Testis (tissue), 2 donors: Measurements from ENCODE around the gene PISD.
"Not testable (repeated sequence)": the region's sequence is repeated elsewhere in the genome, so short reads cannot be mapped to it uniquely, and the experiment has no call there.

Source experiments
- POLR2A ChIP-seq: fragments of 450-650 bp; IDR thresholded peaks from one replicate; pipeline ENCODE4 v1.6.1; 2017; ENCODE audit warnings: antibody characterized with exemption, mild to moderate bottlenecking, moderate library complexity
- TF ChIP-seq, protein P1 (sequence below), 3 experiments: fragments of 450-650 bp in 2 of 3; fragments of 200-600 bp in 1 of 3; sonication (generic) in 1 of 3; IDR thresholded peaks; one replicate each; pipeline ENCODE4 v1.5.1; 2016 to 2019; ENCODE audit warnings: antibody characterized with exemption in 3 of 3, mild to moderate bottlenecking in 2 of 3, moderate library complexity in 1 of 3

DNA sequence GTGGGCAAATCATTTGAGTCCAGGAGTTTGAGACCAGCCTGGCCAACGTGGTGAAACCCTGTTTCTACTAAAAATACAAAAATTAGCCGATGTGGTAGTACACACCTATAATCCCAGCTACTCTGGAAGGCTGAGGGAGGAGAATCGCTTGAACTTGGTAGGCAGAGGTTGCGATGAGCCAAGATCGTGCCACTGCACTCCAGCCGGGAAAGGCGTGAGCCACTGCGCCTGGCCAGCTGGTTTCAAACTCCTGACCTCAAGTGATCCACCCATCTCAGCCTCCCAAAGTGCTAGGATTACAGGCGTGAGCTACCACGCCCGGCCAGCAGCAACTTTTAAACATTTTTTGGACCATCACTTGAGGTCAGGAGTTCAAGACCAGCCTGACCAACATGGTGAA, 32.0 kb upstream of the PISD start:
- TF ChIP-seq, protein P1, sequence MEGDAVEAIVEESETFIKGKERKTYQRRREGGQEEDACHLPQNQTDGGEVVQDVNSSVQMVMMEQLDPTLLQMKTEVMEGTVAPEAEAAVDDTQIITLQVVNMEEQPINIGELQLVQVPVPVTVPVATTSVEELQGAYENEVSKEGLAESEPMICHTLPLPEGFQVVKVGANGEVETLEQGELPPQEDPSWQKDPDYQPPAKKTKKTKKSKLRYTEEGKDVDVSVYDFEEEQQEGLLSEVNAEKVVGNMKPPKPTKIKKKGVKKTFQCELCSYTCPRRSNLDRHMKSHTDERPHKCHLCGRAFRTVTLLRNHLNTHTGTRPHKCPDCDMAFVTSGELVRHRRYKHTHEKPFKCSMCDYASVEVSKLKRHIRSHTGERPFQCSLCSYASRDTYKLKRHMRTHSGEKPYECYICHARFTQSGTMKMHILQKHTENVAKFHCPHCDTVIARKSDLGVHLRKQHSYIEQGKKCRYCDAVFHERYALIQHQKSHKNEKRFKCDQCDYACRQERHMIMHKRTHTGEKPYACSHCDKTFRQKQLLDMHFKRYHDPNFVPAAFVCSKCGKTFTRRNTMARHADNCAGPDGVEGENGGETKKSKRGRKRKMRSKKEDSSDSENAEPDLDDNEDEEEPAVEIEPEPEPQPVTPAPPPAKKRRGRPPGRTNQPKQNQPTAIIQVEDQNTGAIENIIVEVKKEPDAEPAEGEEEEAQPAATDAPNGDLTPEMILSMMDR (IDR thresholded peaks at IDR 0.05), result not testable (repeated sequence)
- TF ChIP-seq POLR2A, result not testable (repeated sequence)
